OCI-LY1 (cell line): ENCODE results near the gene ATP6V1A.

Experiments used
- EZH2 ChIP-seq: fragments of 200-600 bp; sonication (generic), shearing (Covaris generic); IDR thresholded peaks from 2 replicates; pipeline ENCODE4 v1.8.0; 2017; ENCODE audit warnings: borderline replicate concordance, mixed run types, mild to moderate bottlenecking, antibody characterized with exemption, low read length, moderate library complexity, mixed read lengths
- TF ChIP-seq, protein P1 (sequence below): fragments of 200-600 bp; sonication (generic), shearing (Covaris generic); IDR thresholded peaks from 2 replicates; pipeline ENCODE4 v1.5.1; 2017; ENCODE audit warnings: mild to moderate bottlenecking, antibody characterized with exemption, low read length, moderate library complexity, mixed read lengths

DNA sequence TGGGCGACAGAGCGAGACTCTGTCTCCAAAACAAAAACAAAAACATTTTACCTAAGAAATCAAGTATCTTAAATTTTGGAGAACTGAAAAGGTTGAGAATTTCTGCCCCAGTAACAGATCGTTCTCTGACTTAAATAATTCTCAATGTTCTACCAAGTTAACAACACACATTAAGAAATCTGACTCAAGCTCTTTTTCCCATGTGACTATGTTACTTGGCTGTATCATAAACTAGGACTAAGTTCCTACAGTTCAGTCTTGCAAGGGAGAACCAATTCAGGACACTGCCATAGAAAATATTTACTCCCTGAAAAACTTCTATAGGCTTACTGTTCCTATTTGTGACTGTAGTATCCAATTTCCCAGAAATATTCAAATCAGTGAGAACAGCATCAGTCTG lies 29.5 kb upstream of the ATP6V1A start:
- TF ChIP-seq, protein P1, sequence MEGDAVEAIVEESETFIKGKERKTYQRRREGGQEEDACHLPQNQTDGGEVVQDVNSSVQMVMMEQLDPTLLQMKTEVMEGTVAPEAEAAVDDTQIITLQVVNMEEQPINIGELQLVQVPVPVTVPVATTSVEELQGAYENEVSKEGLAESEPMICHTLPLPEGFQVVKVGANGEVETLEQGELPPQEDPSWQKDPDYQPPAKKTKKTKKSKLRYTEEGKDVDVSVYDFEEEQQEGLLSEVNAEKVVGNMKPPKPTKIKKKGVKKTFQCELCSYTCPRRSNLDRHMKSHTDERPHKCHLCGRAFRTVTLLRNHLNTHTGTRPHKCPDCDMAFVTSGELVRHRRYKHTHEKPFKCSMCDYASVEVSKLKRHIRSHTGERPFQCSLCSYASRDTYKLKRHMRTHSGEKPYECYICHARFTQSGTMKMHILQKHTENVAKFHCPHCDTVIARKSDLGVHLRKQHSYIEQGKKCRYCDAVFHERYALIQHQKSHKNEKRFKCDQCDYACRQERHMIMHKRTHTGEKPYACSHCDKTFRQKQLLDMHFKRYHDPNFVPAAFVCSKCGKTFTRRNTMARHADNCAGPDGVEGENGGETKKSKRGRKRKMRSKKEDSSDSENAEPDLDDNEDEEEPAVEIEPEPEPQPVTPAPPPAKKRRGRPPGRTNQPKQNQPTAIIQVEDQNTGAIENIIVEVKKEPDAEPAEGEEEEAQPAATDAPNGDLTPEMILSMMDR = no peak
- TF ChIP-seq EZH2 = no peak
